AG10803 (cell line): ENCODE measurements around the gene RNF214.
"Not testable (repeated sequence)": the region's sequence is repeated elsewhere in the genome, so short reads cannot be mapped to it uniquely, and the experiment has no call there.

Experiments used
- DNase-seq: peaks from one replicate; pipeline ENCODE4 v3.0.0; 2010; ENCODE audit warnings: low read depth
- H3K4me3 ChIP-seq: 2 replicates; pipeline ENCODE4 v1.5.1; 2011; ENCODE audit warnings: mild to moderate bottlenecking, low read length, control low read depth
- CTCF ChIP-seq: conservative IDR thresholded peaks from 2 replicates; pipeline ENCODE4 v1.5.1; 2011; ENCODE audit warnings: mild to moderate bottlenecking, low read length, control low read depth, inconsistent platforms

RNF214 gene

GRCh38 chr11:117202386-117203068 is 29.9 kb upstream of the RNF214 start:
- peak overlapping the region; percentile 88 for H3K4me3 ChIP-seq
- DNase-seq = no peak
- no peak for TF ChIP-seq CTCF

- TF ChIP-seq CTCF = no peak
These were observed 29.4 kb upstream of the RNF214 start for GRCh38 chr11:117203069-117203407.

GRCh38 chr11:117204283-117205080 is 28.0 kb upstream of the RNF214 start:
- no peak for TF ChIP-seq CTCF

More at GRCh38 chr11:117203069-117203407, 29.4 kb upstream of the RNF214 start:
- peak overlapping the region; percentile 88; the same call in 1 of the 2 replicates for H3K4me3 ChIP-seq
- no peak for DNase-seq

GRCh38 chr11:117205211-117205818 is 27.2 kb upstream of the RNF214 start:
- DNase-seq = no peak
- no peak for TF ChIP-seq CTCF
- no peak overlapping the region for H3K4me3 ChIP-seq

More at GRCh38 chr11:117204283-117205080, 28.0 kb upstream of the RNF214 start:
- no peak for DNase-seq
- no peak overlapping the region for H3K4me3 ChIP-seq

GRCh38 chr11:117206111-117206510 is 26.4 kb upstream of the RNF214 start:
- DNase-seq, H3K4me3 ChIP-seq: not testable (repeated sequence)

- not testable (repeated sequence) for DNase-seq, H3K4me3 ChIP-seq
These were observed 25.6 kb upstream of the RNF214 start for GRCh38 chr11:117206859-117207258.

GRCh38 chr11:117207481-117207880 is 25.0 kb upstream of the RNF214 start:
- not testable (repeated sequence) for DNase-seq, H3K4me3 ChIP-seq

- not testable (repeated sequence) for DNase-seq, H3K4me3 ChIP-seq
These were observed 23.8 kb upstream of the RNF214 start for GRCh38 chr11:117208710-117209109.

GRCh38 chr11:117209351-117210125 is 22.9 kb upstream of the RNF214 start:
- peak; percentile 22 for DNase-seq

More at GRCh38 chr11:117209351-117210125, 22.9 kb upstream of the RNF214 start:
- H3K4me3 ChIP-seq = not testable (repeated sequence)
